ENCODE results near the gene C17orf67. TPM values are rescaled to one million over a fixed set of nuclear protein-coding genes. Genes with fewer than 3 reads are reported as not detected.
"Not testable (repeated sequence)": the region's sequence is repeated elsewhere in the genome, so short reads cannot be mapped to it uniquely, and the experiment has no call there.

C17orf67 gene
- total RNA-seq, 6 experiments from 2014 or later = 0.31 to 1.1 (median 0.78) TPM

DNA sequence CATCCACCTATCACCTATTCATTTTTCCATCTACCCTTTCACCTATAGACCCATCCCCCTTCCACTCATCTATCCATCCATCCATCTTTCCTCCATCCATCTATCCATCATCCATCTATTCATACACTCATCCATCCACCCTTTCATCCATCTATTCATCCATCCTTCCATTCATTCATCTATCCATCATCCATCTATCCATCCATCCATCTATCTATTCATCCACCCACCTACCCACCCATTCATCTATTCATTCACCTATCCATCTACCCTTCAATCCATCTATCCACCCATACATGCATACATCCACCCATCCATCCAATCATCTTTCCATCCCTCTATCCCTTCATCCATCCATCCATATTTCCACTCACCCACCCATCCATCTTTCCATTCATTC is 63.3 kb downstream of the C17orf67 start:
- no peak overlapping the region for H3K27ac ChIP-seq
- H3K27me3 ChIP-seq = no peaks in the 10 kb centered on the region
- H3K9me3 ChIP-seq = no peaks in the 10 kb centered on the region
- DNase-seq (no peak), ATAC-seq (no peak)
- TF ChIP-seq POLR2A (IDR thresholded peaks at IDR 0.05) = no peak
- TF ChIP-seq, protein P1, sequence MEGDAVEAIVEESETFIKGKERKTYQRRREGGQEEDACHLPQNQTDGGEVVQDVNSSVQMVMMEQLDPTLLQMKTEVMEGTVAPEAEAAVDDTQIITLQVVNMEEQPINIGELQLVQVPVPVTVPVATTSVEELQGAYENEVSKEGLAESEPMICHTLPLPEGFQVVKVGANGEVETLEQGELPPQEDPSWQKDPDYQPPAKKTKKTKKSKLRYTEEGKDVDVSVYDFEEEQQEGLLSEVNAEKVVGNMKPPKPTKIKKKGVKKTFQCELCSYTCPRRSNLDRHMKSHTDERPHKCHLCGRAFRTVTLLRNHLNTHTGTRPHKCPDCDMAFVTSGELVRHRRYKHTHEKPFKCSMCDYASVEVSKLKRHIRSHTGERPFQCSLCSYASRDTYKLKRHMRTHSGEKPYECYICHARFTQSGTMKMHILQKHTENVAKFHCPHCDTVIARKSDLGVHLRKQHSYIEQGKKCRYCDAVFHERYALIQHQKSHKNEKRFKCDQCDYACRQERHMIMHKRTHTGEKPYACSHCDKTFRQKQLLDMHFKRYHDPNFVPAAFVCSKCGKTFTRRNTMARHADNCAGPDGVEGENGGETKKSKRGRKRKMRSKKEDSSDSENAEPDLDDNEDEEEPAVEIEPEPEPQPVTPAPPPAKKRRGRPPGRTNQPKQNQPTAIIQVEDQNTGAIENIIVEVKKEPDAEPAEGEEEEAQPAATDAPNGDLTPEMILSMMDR (IDR thresholded peaks at IDR 0.05) = no peak
- H3K36me3 ChIP-seq = no peaks in the 10 kb centered on the region
- no peaks in the 10 kb centered on the region for H3K4me1 ChIP-seq
- intact Hi-C loops (cut with DNase I) = no loop called here
- no peak overlapping the region for H3K4me3 ChIP-seq

GRCh38 chr17:56765449-56765848 is 68.3 kb downstream of the C17orf67 start:
- intact Hi-C loops (cut with DNase I) = no loop called here
- no peak for TF ChIP-seq POLR2A (IDR thresholded peaks at IDR 0.05)
- TF ChIP-seq, protein P1 (IDR thresholded peaks at IDR 0.05) = no peak
- Histone ChIP-seq H3K9me3 (no peaks in the 10 kb centered on the region), H3K36me3 (no peaks in the 10 kb centered on the region), H3K4me3 (no peak overlapping the region), H3K4me1 (no peaks in the 10 kb centered on the region), H3K27me3 (no peaks in the 10 kb centered on the region), H3K27ac (no peak overlapping the region)
- WGBS (ENCODE audit: insufficient coverage, low coverage, low lambda C conversion rate, missing lambda C conversion rate) = 66% methylated on average over 4 of the region's 4 CpGs
- DNase-seq (no peak), ATAC-seq (no peak)

- 60% methylated on average over 1 of the region's 1 CpG for WGBS (ENCODE audit: insufficient coverage, low coverage, low lambda C conversion rate, missing lambda C conversion rate)
- intact Hi-C loops (cut with DNase I) = no loop called here
- Histone ChIP-seq H3K9me3 (no peaks in the 10 kb centered on the region), H3K27ac (no peak overlapping the region), H3K4me3 (no peak overlapping the region), H3K36me3 (no peaks in the 10 kb centered on the region), H3K27me3 (no peaks in the 10 kb centered on the region), H3K4me1 (no peaks in the 10 kb centered on the region)
- no peak for TF ChIP-seq POLR2A (IDR thresholded peaks at IDR 0.05)
- TF ChIP-seq, protein P1 (IDR thresholded peaks at IDR 0.05) = no peak
- ATAC-seq (no peak), DNase-seq (no peak)
These were observed 70.7 kb downstream of the C17orf67 start for GRCh38 chr17:56762988-56763387.

GRCh38 chr17:56762144-56762543 is 71.6 kb downstream of the C17orf67 start:
- H3K9me3 ChIP-seq = no peaks in the 10 kb centered on the region
- H3K4me3 ChIP-seq = no peak overlapping the region
- H3K27me3 ChIP-seq = no peaks in the 10 kb centered on the region
- DNase-seq = no peak
- no peaks in the 10 kb centered on the region for H3K36me3 ChIP-seq
- intact Hi-C loops (cut with DNase I) = no loop called here
- TF ChIP-seq, protein P1 (IDR thresholded peaks at IDR 0.05) = no peak
- no peak for TF ChIP-seq POLR2A (IDR thresholded peaks at IDR 0.05)
- no peak overlapping the region for H3K27ac ChIP-seq
- ATAC-seq = no peak
- WGBS (ENCODE audit: insufficient coverage, low coverage, low lambda C conversion rate, missing lambda C conversion rate) = 74% methylated on average over 5 of the region's 5 CpGs
- H3K4me1 ChIP-seq = no peaks in the 10 kb centered on the region

DNA sequence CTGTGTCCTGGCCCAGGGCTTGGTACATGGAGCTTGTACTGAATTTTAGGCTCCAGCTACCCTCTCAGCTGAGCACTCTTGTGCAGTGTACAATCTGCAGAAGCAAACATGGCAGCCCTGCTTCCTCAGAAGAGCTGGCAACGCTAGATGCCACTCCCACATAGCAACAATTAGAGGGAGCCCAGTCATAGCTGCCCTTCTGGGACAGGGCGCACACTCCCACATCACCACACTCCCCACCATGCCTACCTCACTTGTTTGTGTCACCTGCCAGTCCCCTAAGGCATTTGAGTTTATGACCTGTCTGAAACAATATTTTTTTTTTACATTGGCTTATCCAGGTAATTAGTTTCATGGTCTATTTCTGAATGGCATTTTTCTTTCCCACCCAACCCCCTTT is 72.3 kb downstream of the C17orf67 start:
- WGBS (ENCODE audit: insufficient coverage, low coverage, low lambda C conversion rate, missing lambda C conversion rate) = no CpG with 5 or more reads among the region's 2 CpGs
- ATAC-seq (no peak), DNase-seq (no peak)
- no peaks in the 10 kb centered on the region for H3K4me1 ChIP-seq
- H3K27me3 ChIP-seq = no peaks in the 10 kb centered on the region
- no peaks in the 10 kb centered on the region for H3K9me3 ChIP-seq
- TF ChIP-seq, protein P1 (IDR thresholded peaks at IDR 0.05) = no peak
- TF ChIP-seq POLR2A (IDR thresholded peaks at IDR 0.05) = no peak
- no peak overlapping the region for H3K4me3 ChIP-seq
- intact Hi-C loops (cut with DNase I) = no loop called here
- H3K27ac ChIP-seq = no peak overlapping the region
- no peaks in the 10 kb centered on the region for H3K36me3 ChIP-seq

GRCh38 chr17:56757611-56758010 is 76.1 kb downstream of the C17orf67 start:
- ATAC-seq; H3K36me3 ChIP-seq; H3K4me1 ChIP-seq; H3K27ac ChIP-seq; H3K9me3 ChIP-seq; H3K4me3 ChIP-seq; intact Hi-C loops (cut with DNase I); H3K27me3 ChIP-seq; DNase-seq: not testable (repeated sequence)
- 76% methylated on average over 6 of the region's 7 CpGs for WGBS (ENCODE audit: insufficient coverage, low coverage, low lambda C conversion rate, missing lambda C conversion rate)
